ENCODE results near the gene SS18. TPM values are rescaled to one million over a fixed set of nuclear protein-coding genes. Genes with fewer than 3 reads are reported as not detected.

Gene SS18
- total and polyA plus RNA-seq, 5 donors from 2014 or later, result 39.8 to 60.0 (median 46.3) TPM

DNA sequence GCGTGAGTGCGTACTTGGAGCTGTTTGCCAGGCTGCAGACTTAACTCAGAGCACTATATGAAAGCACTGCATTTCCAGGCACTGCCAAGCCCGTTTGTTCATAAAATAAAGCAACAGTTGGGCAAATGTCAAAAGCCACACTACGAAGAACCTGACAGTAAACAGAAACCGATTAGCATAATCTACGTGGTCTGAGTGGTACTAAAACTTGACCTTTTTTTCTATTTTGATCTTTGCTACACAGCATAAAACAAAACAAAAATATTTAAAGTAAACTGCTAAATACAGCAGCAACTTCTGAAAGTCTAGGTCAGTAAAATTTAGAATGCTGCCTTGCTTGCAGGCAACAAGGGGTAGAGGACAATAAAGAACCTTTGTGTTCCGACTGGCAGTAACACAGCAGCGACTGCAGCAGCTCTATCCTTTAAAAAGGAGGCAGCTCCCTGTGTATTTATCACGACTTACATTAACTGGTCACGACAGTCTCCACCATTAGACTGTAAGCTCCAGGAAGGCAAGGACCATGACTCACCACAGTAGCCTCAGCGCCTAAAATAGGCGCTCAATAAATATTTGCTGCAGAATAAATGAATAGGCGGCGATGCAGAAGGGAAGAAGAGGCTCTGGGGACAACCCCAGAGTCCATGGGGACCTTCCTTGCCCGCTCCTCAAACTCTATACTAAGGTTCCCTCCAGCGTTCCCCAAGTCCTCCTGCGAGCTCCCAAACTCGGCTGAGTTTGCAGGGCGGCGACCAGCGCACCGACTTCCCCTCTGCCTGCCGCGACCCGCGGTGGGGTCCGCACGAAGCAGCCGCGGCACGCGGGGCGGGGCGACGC lies 902 bp downstream of the SS18 start:
- peak overlapping the region; percentile 90 for H3K4me3 ChIP-seq (ENCODE audit: low read depth, low read length)
- peaks cover 26 to 48% (median 41%) of the 10 kb centered on the region in 4 donors for H3K4me1 Mint-ChIP-seq
- H3K27me3 Mint-ChIP-seq, result peaks cover 4% of the 10 kb centered on the region
- H3K4me3 Mint-ChIP-seq, result peak overlapping the region; percentile 97 to 99 (median 98)
- peak overlapping the region; percentile 97 to 98 (median 98) for H3K27ac Mint-ChIP-seq
- peak in 2 of 3 donors; percentile 22 to 42 for DNase-seq
- H3K9me3 ChIP-seq (ENCODE audit: control insufficient read depth in 2 of 2, low read length in 2 of 2), result no peaks in the 10 kb centered on the region
- ATAC-seq (ENCODE audit: low read depth in 2 of 2), result no peak
- H3K36me3 Mint-ChIP-seq, result peaks cover 17% of the 10 kb centered on the region
- no peaks in the 10 kb centered on the region for H3K9me3 Mint-ChIP-seq
- H3K36me3 ChIP-seq (ENCODE audit: control insufficient read depth, insufficient read depth, low read length), result peaks cover 22% of the 10 kb centered on the region
- H3K27me3 ChIP-seq (ENCODE audit: control insufficient read depth, insufficient read depth, low read length), result no peaks in the 10 kb centered on the region
- peak overlapping the region; percentile 91 for H3K27ac ChIP-seq (ENCODE audit: insufficient read depth, low read length, poor library complexity, severe bottlenecking)
- H3K4me1 ChIP-seq (ENCODE audit: control insufficient read depth, insufficient read depth, low read length, poor library complexity, severe bottlenecking), result peaks cover 35% of the 10 kb centered on the region

DNA sequence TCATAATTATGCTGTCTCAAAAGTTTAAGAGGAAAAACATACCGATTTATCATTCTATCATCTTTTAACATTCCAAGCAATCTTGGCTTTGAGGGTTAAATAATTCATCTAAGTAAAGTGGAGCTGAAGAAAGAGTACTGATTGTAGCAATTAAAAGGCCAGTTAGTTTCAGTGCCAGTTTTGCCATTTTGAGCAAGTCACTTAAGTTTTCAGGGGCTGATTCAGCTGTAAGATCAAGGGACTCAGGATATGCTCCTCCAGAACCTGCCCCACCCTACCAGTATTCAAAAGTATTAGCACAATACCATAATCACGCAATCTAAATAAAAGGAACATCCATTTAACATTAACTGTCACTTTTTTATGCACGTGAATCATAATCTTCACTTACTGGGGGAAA lies 1.9 kb downstream of the SS18 start:
- Mint-ChIP-seq H3K4me3 (peak overlapping the region; percentile 97 to 99 (median 98)), H3K4me1 (peaks cover 31 to 57% (median 50%) of the 10 kb centered on the region in 4 donors), H3K27ac (peak overlapping the region; percentile 44 to 98 (median 98)), H3K9me3 (no peaks in the 10 kb centered on the region), H3K36me3 (peaks cover 18% of the 10 kb centered on the region), H3K27me3 (peaks cover 4% of the 10 kb centered on the region)
- Histone ChIP-seq H3K4me1 (ENCODE audit: control insufficient read depth, insufficient read depth, low read length, poor library complexity, severe bottlenecking) (peaks cover 35% of the 10 kb centered on the region), H3K36me3 (ENCODE audit: control insufficient read depth, insufficient read depth, low read length) (peaks cover 25% of the 10 kb centered on the region), H3K27ac (ENCODE audit: insufficient read depth, low read length, poor library complexity, severe bottlenecking) (no peak overlapping the region), H3K27me3 (ENCODE audit: control insufficient read depth, insufficient read depth, low read length) (no peaks in the 10 kb centered on the region), H3K9me3 (ENCODE audit: control insufficient read depth in 2 of 2, low read length in 2 of 2) (no peaks in the 10 kb centered on the region), H3K4me3 (ENCODE audit: low read depth, low read length) (peak overlapping the region; percentile 90)
- DNase-seq, result peak in 1 of 3 donors; percentile 37
- ATAC-seq (ENCODE audit: low read depth in 2 of 2), result no peak

DNA sequence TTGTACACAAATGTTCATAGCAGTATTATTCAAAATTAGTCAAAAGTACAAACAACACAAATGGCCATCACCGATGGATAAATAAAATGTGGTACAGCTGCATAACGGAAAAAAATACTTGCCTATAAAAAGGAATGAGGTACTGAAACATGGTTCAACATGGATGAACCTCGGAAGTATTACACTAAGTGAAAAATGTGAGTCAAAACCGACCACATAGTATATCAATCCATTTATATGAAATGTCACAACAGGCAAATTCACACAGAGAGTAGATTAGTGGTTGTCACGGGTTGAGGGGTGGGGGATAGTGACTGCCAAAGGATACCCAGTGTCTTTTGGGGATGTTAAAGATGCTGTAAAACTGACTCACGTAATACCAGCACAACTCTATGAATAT lies 3.5 kb downstream of the SS18 start:
- Mint-ChIP-seq H3K27me3 (no peaks in the 10 kb centered on the region), H3K4me1 (peaks cover 34 to 59% (median 52%) of the 10 kb centered on the region in 4 donors), H3K4me3 (peak overlapping the region in 2 of 4 donors; percentile 4 to 13), H3K36me3 (peaks cover 18% of the 10 kb centered on the region), H3K27ac (no peak overlapping the region), H3K9me3 (no peaks in the 10 kb centered on the region)
- H3K9me3 ChIP-seq (ENCODE audit: control insufficient read depth in 2 of 2, low read length in 2 of 2), result no peaks in the 10 kb centered on the region
- no peak overlapping the region for H3K27ac ChIP-seq (ENCODE audit: insufficient read depth, low read length, poor library complexity, severe bottlenecking)
- peaks cover 35% of the 10 kb centered on the region for H3K4me1 ChIP-seq (ENCODE audit: control insufficient read depth, insufficient read depth, low read length, poor library complexity, severe bottlenecking)
- ATAC-seq (ENCODE audit: low read depth in 2 of 2) (no peak), DNase-seq (no peak)
- H3K4me3 ChIP-seq (ENCODE audit: low read depth, low read length), result peak overlapping the region; percentile 22
- no peaks in the 10 kb centered on the region for H3K27me3 ChIP-seq (ENCODE audit: control insufficient read depth, insufficient read depth, low read length)
- H3K36me3 ChIP-seq (ENCODE audit: control insufficient read depth, insufficient read depth, low read length), result peaks cover 38% of the 10 kb centered on the region

DNA sequence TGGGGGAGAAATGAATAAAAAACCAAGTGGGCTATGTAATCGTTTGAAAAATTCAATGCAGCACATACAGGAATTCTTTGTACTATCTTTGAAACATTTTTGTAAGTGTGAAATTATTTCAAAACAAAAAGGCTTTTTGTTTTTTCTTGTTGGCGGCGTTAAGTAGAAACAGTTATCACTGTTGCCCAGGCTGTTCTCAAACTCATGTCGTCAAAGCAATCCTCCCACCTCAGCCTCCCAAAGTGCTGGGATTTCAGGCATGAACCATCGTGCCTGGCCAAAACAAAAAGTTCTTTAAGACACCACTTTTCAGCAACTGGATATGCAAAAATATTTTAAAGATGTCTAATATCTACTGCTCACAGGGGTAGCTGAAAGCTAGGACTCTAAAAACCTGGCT lies 5.4 kb downstream of the SS18 start:
- no peak overlapping the region for H3K4me3 ChIP-seq (ENCODE audit: low read depth, low read length)
- no peaks in the 10 kb centered on the region for H3K9me3 Mint-ChIP-seq
- H3K27me3 Mint-ChIP-seq, result no peaks in the 10 kb centered on the region
- H3K4me1 Mint-ChIP-seq, result peaks cover 34 to 59% (median 49%) of the 10 kb centered on the region in 4 donors
- no peak overlapping the region for H3K27ac ChIP-seq (ENCODE audit: insufficient read depth, low read length, poor library complexity, severe bottlenecking)
- H3K27me3 ChIP-seq (ENCODE audit: control insufficient read depth, insufficient read depth, low read length), result no peaks in the 10 kb centered on the region
- ATAC-seq (ENCODE audit: low read depth in 2 of 2) (no peak), DNase-seq (no peak)
- no peaks in the 10 kb centered on the region for H3K9me3 ChIP-seq (ENCODE audit: control insufficient read depth in 2 of 2, low read length in 2 of 2)
- peak overlapping the region in 2 of 4 donors; percentile 7 to 27 for H3K4me3 Mint-ChIP-seq
- no peak overlapping the region for H3K27ac Mint-ChIP-seq
- peaks cover 42% of the 10 kb centered on the region for H3K36me3 ChIP-seq (ENCODE audit: control insufficient read depth, insufficient read depth, low read length)
- H3K4me1 ChIP-seq (ENCODE audit: control insufficient read depth, insufficient read depth, low read length, poor library complexity, severe bottlenecking), result peaks cover 28% of the 10 kb centered on the region
- H3K36me3 Mint-ChIP-seq, result peaks cover 25% of the 10 kb centered on the region

DNA sequence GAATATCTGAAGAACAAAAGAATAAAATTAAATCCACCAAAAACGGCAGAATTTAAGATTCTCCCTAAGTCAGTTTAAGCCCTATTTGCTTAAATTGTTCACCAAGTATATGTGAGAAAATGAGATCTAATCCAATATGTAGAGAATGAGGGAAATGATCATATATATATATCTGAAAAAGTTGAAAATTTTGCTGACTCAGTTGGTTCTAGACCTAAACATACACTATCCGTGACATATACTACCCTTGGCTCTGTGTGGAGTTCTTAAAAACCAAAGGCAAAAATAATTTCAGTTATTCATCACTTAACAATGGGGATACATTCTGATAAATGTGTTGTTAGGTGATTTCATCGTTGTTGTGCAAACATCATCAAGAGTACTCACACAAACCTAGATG lies 7.3 kb downstream of the SS18 start:
- peaks cover 12% of the 10 kb centered on the region for H3K4me1 ChIP-seq (ENCODE audit: control insufficient read depth, insufficient read depth, low read length, poor library complexity, severe bottlenecking)
- H3K27ac ChIP-seq (ENCODE audit: insufficient read depth, low read length, poor library complexity, severe bottlenecking), result no peak overlapping the region
- Mint-ChIP-seq H3K4me3 (no peak overlapping the region), H3K9me3 (no peaks in the 10 kb centered on the region), H3K4me1 (peaks cover 22 to 50% (median 45%) of the 10 kb centered on the region in 4 donors), H3K27ac (no peak overlapping the region), H3K27me3 (no peaks in the 10 kb centered on the region), H3K36me3 (peaks cover 31% of the 10 kb centered on the region)
- no peaks in the 10 kb centered on the region for H3K27me3 ChIP-seq (ENCODE audit: control insufficient read depth, insufficient read depth, low read length)
- no peaks in the 10 kb centered on the region for H3K9me3 ChIP-seq (ENCODE audit: control insufficient read depth in 2 of 2, low read length in 2 of 2)
- H3K4me3 ChIP-seq (ENCODE audit: low read depth, low read length), result no peak overlapping the region
- H3K36me3 ChIP-seq (ENCODE audit: control insufficient read depth, insufficient read depth, low read length), result peaks cover 42% of the 10 kb centered on the region
- ATAC-seq (ENCODE audit: low read depth in 2 of 2) (no peak), DNase-seq (no peak)

DNA sequence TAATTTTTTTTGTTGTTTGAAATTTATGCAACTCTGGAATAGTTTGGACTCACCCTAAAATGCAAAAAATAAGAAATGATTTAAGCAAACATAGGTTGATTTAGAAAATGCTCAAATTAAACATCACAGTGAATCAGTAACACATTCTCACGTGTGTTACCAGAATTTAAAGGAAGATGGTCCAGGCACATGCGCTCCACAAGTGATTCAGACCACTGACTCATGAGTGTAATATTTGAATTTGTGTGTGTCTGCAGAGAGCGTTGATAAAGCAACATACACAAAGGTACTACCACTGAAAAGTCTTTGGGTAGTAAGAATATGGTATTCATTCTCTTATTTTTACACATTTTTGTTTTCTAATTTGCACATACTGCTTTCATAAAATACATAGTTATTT lies 7.9 kb downstream of the SS18 start:
- Histone ChIP-seq H3K4me3 (ENCODE audit: low read depth, low read length) (no peak overlapping the region), H3K4me1 (ENCODE audit: control insufficient read depth, insufficient read depth, low read length, poor library complexity, severe bottlenecking) (peaks cover 6% of the 10 kb centered on the region), H3K27me3 (ENCODE audit: control insufficient read depth, insufficient read depth, low read length) (no peaks in the 10 kb centered on the region), H3K9me3 (ENCODE audit: control insufficient read depth in 2 of 2, low read length in 2 of 2) (no peaks in the 10 kb centered on the region), H3K36me3 (ENCODE audit: control insufficient read depth, insufficient read depth, low read length) (peaks cover 47% of the 10 kb centered on the region), H3K27ac (ENCODE audit: insufficient read depth, low read length, poor library complexity, severe bottlenecking) (no peak overlapping the region)
- H3K9me3 Mint-ChIP-seq, result no peaks in the 10 kb centered on the region
- no peak overlapping the region for H3K27ac Mint-ChIP-seq
- peaks cover 37% of the 10 kb centered on the region for H3K36me3 Mint-ChIP-seq
- no peaks in the 10 kb centered on the region for H3K27me3 Mint-ChIP-seq
- peaks cover 25 to 50% (median 47%) of the 10 kb centered on the region in 4 donors for H3K4me1 Mint-ChIP-seq
- H3K4me3 Mint-ChIP-seq, result no peak overlapping the region
- DNase-seq, result no peak
- ATAC-seq (ENCODE audit: low read depth in 2 of 2), result no peak

DNA sequence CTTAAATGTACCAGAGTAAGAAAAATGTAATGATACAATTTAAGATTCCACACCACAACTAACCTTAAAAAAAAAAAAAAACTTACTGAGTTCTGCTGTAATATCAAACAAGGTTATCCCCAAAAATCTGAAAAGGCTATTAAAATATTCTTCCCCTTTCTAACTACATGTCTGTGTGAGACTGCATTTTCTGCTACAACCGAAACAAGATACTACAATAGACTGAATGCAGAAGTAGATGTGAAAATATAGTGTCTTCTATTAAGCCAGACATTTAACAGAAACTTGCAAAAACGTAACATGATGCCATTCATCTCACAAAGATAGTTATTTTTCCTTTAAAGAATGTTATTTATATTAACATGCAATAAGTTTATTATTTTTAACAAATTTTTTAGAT lies 16.2 kb downstream of the SS18 start:
- peaks cover 50% of the 10 kb centered on the region for H3K36me3 ChIP-seq (ENCODE audit: control insufficient read depth, insufficient read depth, low read length)
- H3K4me3 Mint-ChIP-seq, result no peak overlapping the region
- peak overlapping the region in 1 of 3 donors; percentile 41 for H3K27ac Mint-ChIP-seq
- DNase-seq (no peak), ATAC-seq (ENCODE audit: low read depth in 2 of 2) (no peak)
- no peaks in the 10 kb centered on the region for H3K4me1 ChIP-seq (ENCODE audit: control insufficient read depth, insufficient read depth, low read length, poor library complexity, severe bottlenecking)
- H3K4me3 ChIP-seq (ENCODE audit: low read depth, low read length), result no peak overlapping the region
- H3K27me3 Mint-ChIP-seq, result no peaks in the 10 kb centered on the region
- H3K36me3 Mint-ChIP-seq, result peaks cover 69% of the 10 kb centered on the region
- no peaks in the 10 kb centered on the region for H3K9me3 ChIP-seq (ENCODE audit: control insufficient read depth in 2 of 2, low read length in 2 of 2)
- H3K27ac ChIP-seq (ENCODE audit: insufficient read depth, low read length, poor library complexity, severe bottlenecking), result no peak overlapping the region
- peaks cover 38 to 62% (median 51%) of the 10 kb centered on the region in 4 donors for H3K4me1 Mint-ChIP-seq
- H3K9me3 Mint-ChIP-seq, result peaks cover 0 to 7% (median 1%) of the 10 kb centered on the region in 7 donors
- H3K27me3 ChIP-seq (ENCODE audit: control insufficient read depth, insufficient read depth, low read length), result no peaks in the 10 kb centered on the region

Data from CD4-positive, CD25-positive, alpha-beta regulatory T cell (primary cell).